ENCODE data around the gene CYP3A5. TPM values are rescaled to one million over a fixed set of nuclear protein-coding genes. Genes with fewer than 3 reads are reported as not detected.

Gene CYP3A5
- total and polyA plus RNA-seq, 2 of the 8 experiments (the other 6 are each of a cell fraction or from before 2014, with no cell fraction given), result 0.06 TPM; not detected in 1

- H4K5ac ChIP-seq (ENCODE audit: insufficient read length, low read depth, low read length), result no peak overlapping the region
- TF ChIP-seq SP4 (IDR thresholded peaks at IDR 0.05; ENCODE audit: low read length) (no peak), TAF1 (IDR thresholded peaks at IDR 0.05; ENCODE audit: low read depth, low read length) (no peak), SP2 (IDR thresholded peaks at IDR 0.05; ENCODE audit: low read length) (no peak), RAD21 (IDR thresholded peaks at IDR 0.05 in 1 of 2, conservative IDR thresholded peaks at IDR 0.05 in 1 of 2; ENCODE audit: low read depth in 2 of 2, low read length in 2 of 2) (no peak), JUND (IDR thresholded peaks at IDR 0.05; ENCODE audit: low read length) (no peak), RFX5 (IDR thresholded peaks at IDR 0.05; ENCODE audit: borderline replicate concordance, low read depth, low read length) (no peak), EGR1 (IDR thresholded peaks at IDR 0.05; ENCODE audit: borderline replicate concordance, low read depth, low read length) (no peak), HDAC2 (IDR thresholded peaks at IDR 0.05; ENCODE audit: borderline replicate concordance in 1 of 2, low read depth in 2 of 2, low read length in 2 of 2) (no peak), KDM1A (IDR thresholded peaks at IDR 0.05; ENCODE audit: borderline replicate concordance, low read length) (no peak), EP300 (IDR thresholded peaks at IDR 0.05; ENCODE audit: borderline replicate concordance in 1 of 2, low read depth in 2 of 2, low read length in 2 of 2) (no peak), BRCA1 (IDR thresholded peaks at IDR 0.05; ENCODE audit: low read depth, low read length) (no peak), CHD1 (IDR thresholded peaks at IDR 0.05; ENCODE audit: low read depth, low read length) (no peak), POLR2AphosphoS5 (IDR thresholded peaks at IDR 0.05; ENCODE audit: low read depth, low read length) (no peak), HDAC6 (IDR thresholded peaks at IDR 0.05; ENCODE audit: low read depth, low read length) (no peak), POU5F1 (IDR thresholded peaks at IDR 0.05; ENCODE audit: low read depth, low read length) (no peak)
Observed at GRCh38 chr7:99605527-99605926, 74.3 kb downstream of the CYP3A5 start.

More at GRCh38 chr7:99605527-99605926, 74.3 kb downstream of the CYP3A5 start:
- Histone ChIP-seq H3K4ac (replicated peaks; ENCODE audit: insufficient read length, low read depth, low read length) (no peak overlapping the region), H4K91ac (replicated peaks; ENCODE audit: insufficient read length, low read length) (no peak overlapping the region), H3K36me3 (ENCODE audit: control insufficient read depth in 2 of 4, insufficient read depth in 4 of 4, low read length in 3 of 4) (no peaks in the 10 kb centered on the region), H3K27ac (ENCODE audit: low read depth, low read length) (no peak overlapping the region), H3K9me3 (ENCODE audit: insufficient read depth in 2 of 2, low read depth in 1 of 2, low read length in 1 of 2) (no peaks in the 10 kb centered on the region), H3K18ac (ENCODE audit: extremely low read depth, low read length) (no peak overlapping the region), H2BK20ac (ENCODE audit: low read length) (no peak overlapping the region), H3K23me2 (ENCODE audit: low read depth, low read length) (no peaks in the 10 kb centered on the region; the same call in 1 of the 2 replicates), H3K23ac (ENCODE audit: insufficient read length) (no peak overlapping the region), H3K14ac (ENCODE audit: insufficient read length) (no peak overlapping the region), H4K8ac (ENCODE audit: extremely low read depth, insufficient read depth, low read length) (no peak overlapping the region), H3K4me2 (ENCODE audit: insufficient read depth in 1 of 2, low read depth in 2 of 2, low read length in 2 of 2) (no peak overlapping the region), H2AK5ac (ENCODE audit: low read depth, low read length) (no peak overlapping the region), H3K9ac (replicated peaks in 1 of 4; ENCODE audit: extremely low read depth in 1 of 4, low read depth in 3 of 4, low read length in 3 of 4) (no peak overlapping the region), H3K27me3 (replicated peaks in 1 of 4; ENCODE audit: control insufficient read depth in 3 of 4, extremely low read depth in 1 of 4, insufficient read depth in 3 of 4, low read length in 3 of 4) (peaks cover 0 to 3% (median 1%) of the 10 kb centered on the region in 4 experiments; a peak in 1 of 7 replicates), H4K20me1 (replicated peaks in 1 of 2; ENCODE audit: control insufficient read depth in 1 of 2, insufficient read depth in 2 of 2, low read length in 2 of 2) (no peaks in the 10 kb centered on the region), H3K4me1 (replicated peaks in 1 of 4; ENCODE audit: control insufficient read depth in 3 of 4, insufficient read depth in 4 of 4, low read length in 3 of 4) (peaks cover 0 to 3% (median under 1%) of the 10 kb centered on the region in 4 experiments; a peak in 3 of 7 replicates), H2BK12ac (ENCODE audit: low read depth, low read length) (no peak overlapping the region), H3K56ac (replicated peaks; ENCODE audit: insufficient read length, low read depth, low read length) (no peak overlapping the region), H2BK120ac (replicated peaks; ENCODE audit: low read depth, low read length) (no peak overlapping the region), H3K79me1 (ENCODE audit: low read depth, low read length) (no peaks in the 10 kb centered on the region), H2BK5ac (ENCODE audit: low read depth, low read length) (no peak overlapping the region), H2AFZ (ENCODE audit: low read length) (no peak overlapping the region), H3K4me3 (ENCODE audit: extremely low read depth in 1 of 4, insufficient read depth in 2 of 4, low read depth in 3 of 4, low read length in 4 of 4) (no peak overlapping the region), H3K79me2 (ENCODE audit: control insufficient read depth in 1 of 2, insufficient read depth in 2 of 2, low read length in 2 of 2) (no peaks in the 10 kb centered on the region), H2BK15ac (ENCODE audit: low read length) (no peak overlapping the region)
- DNase-seq (ENCODE audit: low read depth in 1 of 2, low spot score in 2 of 2), result no peak
- POLR2A ChIA-PET (ENCODE audit: partially characterized antibody), result interaction anchor here (3.8 kb wide), 1 partner anchor 11 kb away, joined by 16 read pairs; the partner anchor contains the start of gene ZSCAN25
- FAIRE-seq, result no peak
- CTCF ChIA-PET (ENCODE audit: partially characterized antibody), result interaction anchor here (1.0 to 2.9 kb wide), 5 partner anchors 11 to 80 kb away, joined by 3 to 18 read pairs (median 4); partner anchors contain the start of gene ZSCAN25
- 87% methylated on average over 7 of the region's 7 CpGs; no CpG with 5 or more reads in 1 of the 2 experiments for WGBS, 2 experiments (ENCODE audit: extremely low coverage in 1 of 2, insufficient coverage in 1 of 2, insufficient read length in 1 of 2, insufficient replicate concordance in 2 of 2, low coverage in 1 of 2, low lambda C conversion rate in 2 of 2, missing lambda C conversion rate in 1 of 2)

Measured in H1 (cell line).